ENCODE data around the gene STEAP3. TPM values are rescaled to one million over a fixed set of nuclear protein-coding genes. Genes with fewer than 3 reads are reported as not detected.

STEAP3 gene
- total RNA-seq, 1 experiment from 2014 or later: 11.1 TPM

- no peak for DNase-seq (ENCODE audit: extremely low read depth, low read depth)
These were observed 914 bp downstream of the STEAP3 start for GRCh38 chr2:119224391-119225104.

- no peak for DNase-seq (ENCODE audit: extremely low read depth, low read depth)
These were observed 1.7 kb downstream of the STEAP3 start for GRCh38 chr2:119225105-119225865.

DNA sequence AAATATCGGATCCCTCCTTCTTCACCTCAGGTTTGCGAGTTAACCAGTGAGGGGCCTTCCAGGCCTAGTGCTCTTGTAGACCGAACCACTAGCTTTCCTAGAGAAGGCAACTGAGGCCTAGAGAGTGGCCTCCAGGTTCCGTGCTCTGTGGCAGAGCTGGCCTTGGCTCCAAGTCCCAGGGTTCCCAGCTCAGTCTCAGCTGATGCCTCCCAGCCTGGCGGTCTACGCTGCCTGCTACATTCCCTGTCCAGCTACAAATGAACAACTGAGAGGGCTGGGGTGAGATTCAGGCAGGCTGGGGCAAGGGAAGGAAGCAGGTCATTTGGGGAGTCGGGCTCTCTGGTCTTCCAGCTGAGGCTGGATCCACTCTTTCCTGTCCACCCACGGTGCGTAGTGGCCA is 2.3 kb downstream of the STEAP3 start:
- no peak for DNase-seq (ENCODE audit: extremely low read depth, low read depth)

DNA sequence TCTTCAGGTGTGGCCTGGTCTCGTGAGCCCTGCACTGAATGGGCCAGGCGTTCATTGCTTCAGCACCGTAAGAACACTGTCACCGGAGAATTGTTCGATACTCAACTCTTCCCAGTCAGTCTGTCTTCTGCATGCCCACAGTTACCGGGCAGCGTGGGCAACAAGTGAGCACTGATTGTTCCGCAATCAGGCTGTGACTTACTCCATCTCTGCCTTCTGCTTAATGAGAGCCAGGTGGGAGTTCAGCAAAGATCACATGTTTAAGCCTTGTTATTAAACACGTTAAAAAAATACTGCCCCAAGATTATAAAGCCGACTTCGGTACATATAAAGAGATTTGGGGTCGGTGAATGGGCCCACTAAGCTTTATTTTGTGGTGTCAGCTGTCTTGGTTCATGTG is 3.7 kb downstream of the STEAP3 start:
- DNase-seq (ENCODE audit: extremely low read depth, low read depth): no peak

- DNase-seq (ENCODE audit: extremely low read depth, low read depth): no peak
These were observed 4.5 kb downstream of the STEAP3 start for GRCh38 chr2:119228136-119228535.

DNA sequence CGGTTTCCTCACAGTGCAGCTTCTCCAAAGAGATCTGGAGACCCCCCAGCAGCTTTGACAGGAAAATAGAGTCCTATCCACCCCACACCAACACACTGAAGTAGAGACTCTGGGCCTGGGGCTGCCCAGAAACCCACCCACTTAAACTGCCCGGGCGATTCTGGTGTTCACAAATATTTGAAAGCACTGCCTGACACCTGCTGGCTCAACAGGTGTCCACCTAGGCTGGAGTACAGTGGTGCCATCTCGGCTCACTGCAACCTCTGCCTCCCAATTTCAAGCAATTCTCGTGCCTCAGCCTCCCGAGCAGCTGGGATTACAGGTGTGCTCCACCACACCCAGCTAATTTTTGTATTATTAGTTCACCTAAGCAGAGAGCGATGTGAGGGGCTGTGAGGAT is 5.3 kb downstream of the STEAP3 start:
- DNase-seq (ENCODE audit: extremely low read depth, low read depth): no peak

DNA sequence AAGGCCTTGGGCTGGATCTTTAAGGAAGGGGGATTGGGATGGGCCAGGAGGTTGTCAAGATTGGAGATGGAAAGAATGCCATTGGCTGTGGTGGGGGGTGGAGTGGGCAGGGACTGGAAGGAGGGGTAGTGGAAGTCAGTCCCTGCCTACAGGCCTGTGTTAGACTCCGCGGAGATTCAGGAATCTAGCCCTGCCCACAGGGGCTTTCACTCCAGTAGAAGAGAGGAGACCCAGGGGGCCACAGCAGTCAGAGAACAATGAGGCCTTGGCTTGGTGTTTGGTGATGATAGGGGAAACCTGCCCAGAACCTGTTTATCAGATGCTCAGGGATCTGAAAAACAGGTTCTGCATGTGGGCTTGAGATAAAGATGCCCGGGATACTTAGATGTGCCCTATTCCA is 6.1 kb downstream of the STEAP3 start:
- DNase-seq (ENCODE audit: extremely low read depth, low read depth): no peak

DNA sequence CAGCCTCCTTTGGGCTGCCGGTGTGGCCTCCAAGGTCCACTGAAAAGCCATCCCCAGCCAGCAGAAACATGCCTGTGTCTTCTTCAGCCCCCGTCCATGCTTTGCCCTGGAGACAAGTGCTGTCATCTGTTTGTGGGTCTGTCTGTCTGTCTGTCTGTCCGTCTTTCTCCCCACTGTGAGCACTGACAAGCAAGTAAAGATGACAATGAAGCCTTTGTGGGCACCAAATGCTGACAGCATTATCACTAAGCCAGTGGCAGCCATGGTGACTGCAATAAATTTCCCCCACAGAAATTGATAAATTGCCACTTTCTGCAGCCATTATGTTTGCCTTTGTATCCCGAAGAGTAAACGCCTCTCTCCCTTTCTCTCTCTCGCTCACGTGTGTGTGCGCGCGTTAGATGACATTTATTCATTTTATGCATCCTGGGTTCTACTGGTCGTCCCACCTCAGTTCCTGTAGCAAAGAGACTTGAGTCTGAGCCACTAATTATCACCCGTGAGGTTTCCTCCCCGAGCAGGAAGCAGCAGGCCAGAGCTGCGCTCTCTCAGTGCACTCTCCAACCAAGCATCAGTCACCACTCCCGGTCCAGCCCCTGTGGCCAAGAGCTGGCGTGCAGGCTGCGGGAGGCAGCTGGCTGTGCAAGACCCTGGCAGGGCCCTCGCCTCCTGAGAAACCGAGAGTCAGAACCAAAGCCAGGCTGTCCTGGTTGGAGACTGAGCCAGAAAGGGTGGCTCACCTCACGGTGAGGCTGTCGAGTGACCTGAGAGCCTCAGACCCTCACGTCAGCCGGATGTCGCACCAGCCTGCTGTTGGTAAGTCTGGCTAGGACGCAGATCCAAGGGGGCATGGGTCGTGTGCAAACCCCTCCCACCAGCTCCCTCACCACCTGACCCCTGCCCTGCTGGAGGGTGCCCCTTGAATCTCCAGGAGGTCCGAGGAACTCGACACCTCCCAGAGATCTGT is 6.9 kb downstream of the STEAP3 start:
- DNase-seq (ENCODE audit: extremely low read depth, low read depth): no peak

DNA sequence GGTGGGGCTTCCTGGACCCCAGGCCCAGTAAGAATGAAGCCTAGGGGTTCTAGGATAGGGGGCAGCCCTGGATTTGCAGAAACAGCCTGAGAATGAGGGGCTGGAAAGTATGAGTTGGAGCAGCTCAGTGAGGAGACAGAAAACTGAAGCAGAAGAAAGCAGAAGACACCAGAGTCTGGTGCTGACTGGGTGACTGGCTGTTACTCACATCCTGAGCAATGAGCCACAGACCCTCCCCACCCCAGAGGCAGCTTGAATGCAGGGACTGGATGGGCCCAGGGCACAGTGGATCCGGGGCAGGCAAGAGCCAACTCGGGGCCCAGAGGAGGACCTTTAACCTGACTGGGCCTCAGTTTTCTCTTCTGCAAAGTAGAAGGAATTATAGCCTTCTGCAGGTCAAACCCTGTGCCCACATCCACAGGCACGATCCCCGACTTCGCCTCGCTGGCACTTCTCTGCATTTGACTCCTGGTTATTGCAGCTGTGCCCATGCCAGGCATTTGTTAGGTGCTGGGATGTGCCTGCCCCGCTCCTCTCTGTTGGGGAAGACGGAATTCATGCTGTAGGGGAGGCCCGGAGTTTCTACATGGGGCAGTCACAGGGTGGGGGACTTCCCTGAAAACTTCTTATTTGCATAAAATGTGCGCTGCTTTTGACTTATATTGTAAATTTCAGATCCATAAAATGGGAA is 8.5 kb downstream of the STEAP3 start:
- no peak for DNase-seq (ENCODE audit: extremely low read depth, low read depth)

- DNase-seq (ENCODE audit: extremely low read depth, low read depth): no peak
These were observed 9.0 kb downstream of the STEAP3 start for GRCh38 chr2:119232666-119232993.

DNA sequence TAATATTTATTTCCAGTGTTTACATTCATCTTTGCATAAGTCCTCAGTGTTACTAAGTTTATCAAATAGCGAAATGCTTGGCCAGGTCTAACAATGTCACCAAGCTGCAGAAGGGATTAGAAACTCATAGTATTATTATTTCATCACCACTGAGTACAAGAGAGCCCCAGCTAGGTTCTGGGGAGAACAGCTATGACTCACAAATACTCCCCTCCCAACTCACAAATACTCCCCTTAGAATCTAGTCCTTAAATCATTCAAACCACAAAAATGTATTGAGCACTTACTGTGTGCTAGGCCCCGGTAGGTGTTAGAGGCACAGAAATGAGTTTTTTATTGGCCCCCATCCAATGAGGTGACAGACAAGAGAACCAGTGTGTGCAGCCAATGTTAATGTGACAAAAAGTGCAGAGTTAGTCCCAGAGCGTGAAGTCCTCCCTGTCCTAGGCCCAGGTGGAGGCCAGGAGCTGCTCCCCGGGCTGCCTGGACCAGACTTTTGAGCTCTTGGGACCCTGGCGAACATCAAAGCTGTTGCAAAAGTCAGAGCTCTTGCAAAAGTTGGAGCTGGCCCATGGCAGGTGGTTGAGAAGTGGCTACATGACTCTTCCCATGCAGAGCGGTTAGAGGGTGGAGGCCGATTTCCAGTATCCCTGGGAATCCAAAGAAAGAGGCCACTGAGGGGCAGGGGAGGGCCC is 9.8 kb downstream of the STEAP3 start:
- no peak for DNase-seq (ENCODE audit: extremely low read depth, low read depth)

GRCh38 chr2:119234021-119235019 is 10.7 kb downstream of the STEAP3 start:
- DNase-seq (ENCODE audit: extremely low read depth, low read depth): peak; percentile 12

DNA sequence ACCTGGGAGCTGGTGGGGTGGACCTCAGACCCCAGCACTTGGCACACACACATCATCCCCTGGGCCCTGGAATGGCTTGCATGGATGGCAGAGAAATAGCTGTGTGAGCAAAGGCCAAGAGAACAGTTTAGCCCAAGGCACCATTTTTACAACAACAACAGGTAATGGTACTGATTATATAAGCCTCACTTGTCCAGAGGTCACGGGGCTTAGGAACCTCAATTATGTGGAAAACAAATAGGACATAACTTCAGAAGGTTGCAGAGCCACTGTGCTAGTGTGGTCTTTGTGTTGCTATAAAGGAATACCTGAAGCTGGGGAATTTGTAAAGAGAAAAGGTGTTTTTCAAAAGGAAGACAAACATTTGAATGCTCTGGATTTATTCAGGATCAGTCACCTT is 13.2 kb downstream of the STEAP3 start:
- DNase-seq (ENCODE audit: extremely low read depth, low read depth): no peak

GRCh38 chr2:119240311-119241204 is 16.9 kb downstream of the STEAP3 start:
- no peak for DNase-seq (ENCODE audit: extremely low read depth, low read depth)

- no peak for DNase-seq (ENCODE audit: extremely low read depth, low read depth)
These were observed 17.5 kb downstream of the STEAP3 start for GRCh38 chr2:119241205-119241532.

GRCh38 chr2:119242276-119243119 is 18.9 kb downstream of the STEAP3 start:
- DNase-seq (ENCODE audit: extremely low read depth, low read depth): no peak

DNA sequence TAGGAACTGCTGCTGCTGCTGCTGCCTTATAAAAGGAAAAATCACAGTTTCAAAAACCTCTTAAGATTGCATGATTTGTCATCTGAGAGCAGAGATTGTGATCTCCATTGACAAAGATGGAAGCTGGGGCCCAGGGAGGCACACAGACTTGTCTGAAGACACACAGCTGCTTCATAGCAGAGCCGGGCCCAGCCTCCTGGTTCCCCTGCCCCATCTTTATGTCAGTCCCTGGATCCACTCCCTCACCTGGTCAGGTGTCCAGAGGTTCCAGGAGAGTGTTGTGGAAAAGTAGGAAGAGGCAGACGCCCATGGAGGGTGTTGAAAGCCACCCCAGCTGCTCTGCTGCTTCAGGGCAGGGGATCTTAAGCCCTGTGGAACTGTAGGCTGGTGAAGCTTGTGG is 20.0 kb downstream of the STEAP3 start:
- DNase-seq (ENCODE audit: extremely low read depth, low read depth): no peak

All from NCI-H460 (cell line).